Stimulated activated naive CD8-positive, alpha-beta T cell treated with anti-CD3 and anti-CD28 coated beads, Interleukin-15, amount 100 ng/mL, for 72 hours (primary cell): ENCODE data around the gene RPS3A.
"Not testable (repeated sequence)": the region's sequence is repeated elsewhere in the genome, so short reads cannot be mapped to it uniquely, and the experiment has no call there.

Experiments
- ATAC-seq: fragments of 150-1000 bp; cut with Tn5 transposase; 2 replicates; pipeline ENCODE4 v1.10.0; 2021; ENCODE audit warnings: mild to moderate bottlenecking, moderate library complexity
- DNase-seq, 2 donors: peaks; one replicate each; pipeline ENCODE4 v3.0.0; 2021 to 2022
- H3K27ac Mint-ChIP-seq, 2 donors: one replicate each; pipeline ENCODE4 v1.8.0; 2022; ENCODE audit warnings: mild to moderate bottlenecking in 2 of 2, mixed read lengths in 2 of 2, moderate library complexity in 2 of 2
- H3K27me3 Mint-ChIP-seq: one replicate; pipeline ENCODE4 v1.8.0; 2022; ENCODE audit warnings: mixed read lengths
- H3K4me1 Mint-ChIP-seq: one replicate; pipeline ENCODE4 v1.8.0; 2022; ENCODE audit warnings: mild to moderate bottlenecking, mixed read lengths
- H3K4me3 Mint-ChIP-seq, 2 donors: one replicate each; pipeline ENCODE4 v1.8.0; 2022; ENCODE audit warnings: mild to moderate bottlenecking in 2 of 2, mixed read lengths in 2 of 2, moderate library complexity in 1 of 2
- H3K9me3 Mint-ChIP-seq, 2 donors: one replicate each; pipeline ENCODE4 v1.8.0; 2022; ENCODE audit warnings: mixed read lengths in 2 of 2

The RPS3A gene

GRCh38 chr4:151099229-151099975 is at the start of gene RPS3A:
Gene RPS3A, plus strand, starts transcription at chr4:151099628. Its CDS starts 25 bp downstream, at chr4:151099653.
- H3K4me1 Mint-ChIP-seq, result peaks cover 40% of the 10 kb centered on the region
- peak within 1 kb of the TSS; percentile 99 to 100 for H3K27ac Mint-ChIP-seq
- peak; percentile 99 to 100 for DNase-seq

DNA sequence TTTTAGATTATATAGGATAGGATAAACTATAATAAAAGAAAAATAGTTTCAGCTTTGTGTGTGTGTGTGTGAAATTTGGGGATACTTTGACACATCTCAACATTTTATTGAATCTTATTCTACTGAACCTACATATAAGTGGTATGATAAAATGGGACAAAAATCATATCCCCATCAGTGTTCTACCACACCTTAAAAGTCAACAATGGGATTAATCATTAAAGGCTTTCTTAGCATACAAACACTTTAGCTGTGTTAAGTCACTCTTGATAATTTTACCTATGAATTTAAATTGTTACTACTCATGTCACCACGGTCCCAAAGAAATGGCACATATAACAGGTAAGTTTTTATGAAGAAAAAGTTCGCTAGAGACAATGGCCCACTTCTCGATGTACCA is 46.6 kb upstream of the RPS3A start:
- ATAC-seq, result no peak
- no peaks in the 10 kb centered on the region for H3K27me3 Mint-ChIP-seq

More at GRCh38 chr4:151099229-151099975, at the start of gene RPS3A:
- no peaks in the 10 kb centered on the region for H3K9me3 Mint-ChIP-seq
- no peaks in the 10 kb centered on the region for H3K27me3 Mint-ChIP-seq
- peak; percentile 96 for ATAC-seq
- H3K4me3 Mint-ChIP-seq, result peak within 1 kb of the TSS; percentile 94 to 98

DNA sequence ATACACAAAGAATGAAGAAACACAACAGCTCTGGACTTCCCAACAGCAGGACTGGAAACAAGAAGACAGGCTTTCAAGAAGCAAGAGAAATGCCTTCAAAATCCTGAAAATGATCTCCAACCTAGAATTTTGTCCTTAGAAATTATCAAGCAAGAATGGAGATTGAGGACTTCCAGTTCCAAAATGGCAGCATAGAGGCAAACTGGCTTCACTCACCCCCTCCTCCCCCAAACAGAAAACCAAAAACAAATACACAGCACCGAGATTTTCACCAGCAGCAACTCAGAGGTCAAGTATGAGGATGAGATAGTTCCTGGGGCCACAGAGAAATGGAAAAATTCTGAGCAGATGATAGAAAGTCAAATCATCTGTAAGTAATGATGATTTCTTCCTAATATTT is 43.9 kb upstream of the RPS3A start:
- ATAC-seq, result no peak
- Mint-ChIP-seq H3K27me3 (no peaks in the 10 kb centered on the region), H3K4me1 (no peaks in the 10 kb centered on the region), H3K27ac (no peak overlapping the region), H3K9me3 (no peaks in the 10 kb centered on the region), H3K4me3 (no peak overlapping the region)
- no peak for DNase-seq

More for the DNA sequence above, 46.6 kb upstream of the RPS3A start:
- Mint-ChIP-seq H3K4me3 (no peak overlapping the region), H3K9me3 (no peaks in the 10 kb centered on the region), H3K4me1 (no peaks in the 10 kb centered on the region), H3K27ac (no peak overlapping the region)
- DNase-seq, result no peak

- H3K27ac Mint-ChIP-seq, result peak overlapping the region in 1 of 2 donors; percentile 57
- ATAC-seq, DNase-seq, H3K27me3 Mint-ChIP-seq, H3K4me3 Mint-ChIP-seq, H3K9me3 Mint-ChIP-seq, H3K4me1 Mint-ChIP-seq: not testable (repeated sequence)
Measured at GRCh38 chr4:151063143-151063542, 36.3 kb upstream of the RPS3A start.

DNA sequence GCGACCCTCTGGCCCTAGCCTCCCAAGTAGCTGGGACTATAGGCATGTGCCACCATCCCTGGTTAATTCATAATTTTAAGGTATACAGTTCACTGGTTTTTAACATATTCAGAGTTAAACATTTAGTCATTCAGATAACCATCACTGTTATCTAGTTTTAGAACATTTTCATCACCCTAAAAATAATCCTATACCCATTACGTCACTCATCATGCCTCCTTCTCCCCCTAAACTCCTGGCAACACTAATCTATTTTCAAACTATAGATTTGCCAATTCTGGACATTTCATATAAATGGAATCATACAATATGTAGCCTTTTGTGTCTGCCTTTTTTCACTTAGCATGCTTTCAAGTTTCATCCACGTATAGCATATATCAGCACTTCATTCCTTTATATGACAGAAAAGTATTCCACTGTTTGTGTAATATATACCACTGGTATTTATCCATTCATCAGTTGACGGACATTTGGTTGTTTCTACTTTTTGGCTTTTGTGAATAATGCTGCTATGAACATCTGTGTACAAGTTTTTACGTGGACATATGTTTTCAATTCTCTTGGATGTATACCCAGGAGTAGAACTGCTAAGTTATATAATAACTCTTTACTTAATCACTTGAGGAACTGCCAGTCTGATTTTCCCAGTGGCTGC is 32.0 kb upstream of the RPS3A start:
- ATAC-seq, result no peak
- Mint-ChIP-seq H3K9me3 (no peaks in the 10 kb centered on the region), H3K27me3 (peaks cover 11% of the 10 kb centered on the region), H3K27ac (no peak overlapping the region), H3K4me1 (no peaks in the 10 kb centered on the region), H3K4me3 (no peak overlapping the region)
- no peak for DNase-seq

GRCh38 chr4:151074416-151074916 is 25.0 kb upstream of the RPS3A start:
- Mint-ChIP-seq H3K4me3 (no peak overlapping the region), H3K4me1 (peaks cover 7% of the 10 kb centered on the region), H3K27me3 (peaks cover 10% of the 10 kb centered on the region), H3K9me3 (no peaks in the 10 kb centered on the region), H3K27ac (no peak overlapping the region)
- ATAC-seq (no peak), DNase-seq (no peak)

- not testable (repeated sequence) for ATAC-seq, H3K9me3 Mint-ChIP-seq, H3K4me3 Mint-ChIP-seq, H3K27me3 Mint-ChIP-seq, H3K27ac Mint-ChIP-seq, H3K4me1 Mint-ChIP-seq, DNase-seq
Measured at GRCh38 chr4:151077978-151078377, 21.4 kb upstream of the RPS3A start.

DNA sequence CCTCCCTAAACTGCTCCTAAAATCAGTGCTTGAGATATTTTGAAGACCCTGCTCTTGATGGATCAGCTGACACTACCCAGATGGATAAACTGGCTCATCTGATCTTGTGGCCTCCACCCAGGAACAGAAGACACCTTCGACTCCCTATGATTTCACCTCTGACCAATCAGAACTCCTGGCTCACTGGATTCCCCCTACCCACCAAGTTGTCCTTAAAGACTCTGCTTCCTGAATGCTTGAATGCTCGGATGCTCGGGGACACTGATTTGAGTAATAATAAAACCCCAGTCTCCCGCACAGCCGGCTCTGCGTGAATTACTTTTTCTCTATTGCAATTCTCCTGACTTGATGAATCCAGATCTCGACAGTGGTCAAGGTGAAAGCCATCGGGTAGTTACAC is 12.0 kb upstream of the RPS3A start:
- Mint-ChIP-seq H3K27ac (peak overlapping the region in 1 of 2 donors; percentile 29), H3K9me3 (no peaks in the 10 kb centered on the region), H3K27me3 (peaks cover 5% of the 10 kb centered on the region), H3K4me3 (no peak overlapping the region), H3K4me1 (no peaks in the 10 kb centered on the region)
- DNase-seq, result no peak
- ATAC-seq, result no peak

DNA sequence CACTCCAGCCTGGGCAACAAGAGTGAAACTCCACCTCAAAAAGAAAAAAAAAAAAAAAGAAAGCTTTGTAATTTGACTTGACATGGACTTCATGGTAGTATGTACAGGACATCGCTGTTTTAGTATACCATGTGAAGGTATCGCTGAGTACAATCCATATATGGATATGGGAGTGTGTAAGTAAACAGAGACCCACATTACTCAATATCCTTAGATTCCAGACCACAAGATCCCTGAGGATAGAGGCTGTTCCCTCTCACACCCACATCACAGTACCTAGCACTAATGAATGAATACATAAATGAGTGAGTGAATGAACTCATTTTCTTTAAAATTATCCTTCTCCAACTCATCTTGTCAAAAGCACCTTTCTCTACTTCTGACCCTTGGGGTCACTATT is 8.4 kb upstream of the RPS3A start:
- Mint-ChIP-seq H3K27me3 (peaks cover 5% of the 10 kb centered on the region), H3K27ac (no peak overlapping the region), H3K4me3 (no peak overlapping the region), H3K9me3 (no peaks in the 10 kb centered on the region), H3K4me1 (peaks cover 4% of the 10 kb centered on the region)
- DNase-seq (no peak), ATAC-seq (no peak)

GRCh38 chr4:151092488-151092887 is 6.9 kb upstream of the RPS3A start:
- no peak overlapping the region for H3K4me3 Mint-ChIP-seq
- no peaks in the 10 kb centered on the region for H3K9me3 Mint-ChIP-seq
- DNase-seq, result no peak
- H3K4me1 Mint-ChIP-seq, result peaks cover 10% of the 10 kb centered on the region
- no peak for ATAC-seq
- H3K27me3 Mint-ChIP-seq, result peaks cover 5% of the 10 kb centered on the region
- H3K27ac Mint-ChIP-seq, result no peak overlapping the region

- H3K27ac Mint-ChIP-seq, result no peak overlapping the region
- DNase-seq, result no peak
- H3K4me3 Mint-ChIP-seq, result no peak overlapping the region
- H3K4me1 Mint-ChIP-seq, result peaks cover 16% of the 10 kb centered on the region
- H3K9me3 Mint-ChIP-seq, result no peaks in the 10 kb centered on the region
- no peaks in the 10 kb centered on the region for H3K27me3 Mint-ChIP-seq
- ATAC-seq, result no peak
Measured at GRCh38 chr4:151093203-151093602, 6.2 kb upstream of the RPS3A start.

DNA sequence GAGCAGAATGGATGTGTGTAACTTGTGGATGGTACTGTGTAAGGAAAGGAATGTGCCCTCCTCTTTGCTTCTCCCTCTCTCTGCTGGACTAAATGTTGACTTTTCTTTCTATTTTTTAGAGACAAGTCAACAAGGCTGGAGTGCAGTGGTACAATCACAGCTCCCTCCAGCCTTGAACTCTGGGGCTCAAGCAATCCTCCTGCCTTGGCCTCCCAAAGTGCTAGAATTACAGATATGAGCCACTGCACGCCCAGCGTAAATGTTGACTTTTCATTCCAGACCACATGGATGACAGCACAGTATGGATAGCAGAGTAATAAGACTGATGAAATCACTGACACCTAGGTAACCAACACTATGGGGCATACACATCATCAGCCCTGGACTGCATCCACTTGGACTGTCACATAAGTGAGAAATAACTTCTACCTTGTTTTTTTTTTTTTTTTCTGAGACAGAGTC is 5.1 kb upstream of the RPS3A start:
- H3K27ac Mint-ChIP-seq, result no peak overlapping the region
- no peaks in the 10 kb centered on the region for H3K9me3 Mint-ChIP-seq
- peaks cover 24% of the 10 kb centered on the region for H3K4me1 Mint-ChIP-seq
- no peak for DNase-seq
- ATAC-seq, result no peak
- no peak overlapping the region for H3K4me3 Mint-ChIP-seq
- no peaks in the 10 kb centered on the region for H3K27me3 Mint-ChIP-seq

DNA sequence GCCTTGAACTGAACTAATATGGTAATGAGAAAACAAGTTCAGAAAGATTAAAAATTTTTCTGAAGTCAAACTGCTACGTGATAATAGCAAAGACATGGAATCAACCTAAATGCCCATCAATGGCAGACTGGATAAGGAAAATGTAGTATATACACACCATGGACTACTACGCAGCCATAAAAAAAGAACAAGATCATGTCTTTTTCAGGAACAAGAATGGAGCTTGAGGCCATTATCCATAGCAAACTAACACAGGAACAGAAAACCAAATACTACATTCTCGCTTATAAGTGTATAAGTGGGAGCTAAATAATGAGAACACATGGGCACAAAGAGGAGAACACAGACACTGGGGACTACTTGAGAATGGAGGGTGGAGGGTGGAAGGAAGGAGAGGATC is 4.3 kb upstream of the RPS3A start:
- Mint-ChIP-seq H3K4me3 (no peak overlapping the region), H3K27me3 (no peaks in the 10 kb centered on the region), H3K4me1 (peaks cover 24% of the 10 kb centered on the region), H3K9me3 (no peaks in the 10 kb centered on the region), H3K27ac (no peak overlapping the region)
- DNase-seq, result no peak
- no peak for ATAC-seq

DNA sequence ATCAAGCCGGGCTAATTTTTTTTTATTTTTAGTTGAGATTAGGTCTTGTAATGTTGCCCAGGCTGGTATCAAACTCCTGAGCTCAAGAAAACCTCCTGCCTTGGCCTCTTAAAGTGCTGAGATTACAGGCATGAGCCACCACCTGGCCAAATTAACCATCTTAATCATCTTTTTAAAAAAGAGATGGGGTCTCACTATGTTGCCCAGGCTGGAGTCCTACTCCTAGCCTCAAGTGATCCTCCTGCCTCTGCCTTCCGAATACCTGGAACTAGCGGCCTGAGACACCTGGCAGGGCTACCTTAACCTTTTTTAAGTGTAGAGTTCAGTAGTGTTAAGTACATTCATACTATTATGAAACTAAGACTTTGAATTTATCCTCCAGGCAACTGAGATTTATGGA is 1.7 kb upstream of the RPS3A start:
- H3K27ac Mint-ChIP-seq, result no peak overlapping the region
- DNase-seq (no peak), ATAC-seq (no peak)
- H3K4me1 Mint-ChIP-seq, result peaks cover 38% of the 10 kb centered on the region
- H3K27me3 Mint-ChIP-seq, result no peaks in the 10 kb centered on the region
- no peaks in the 10 kb centered on the region for H3K9me3 Mint-ChIP-seq
- peak overlapping the region; percentile 94 to 98 for H3K4me3 Mint-ChIP-seq

- Mint-ChIP-seq H3K9me3 (no peaks in the 10 kb centered on the region), H3K4me3 (peak overlapping the region; percentile 94 to 98), H3K4me1 (peaks cover 40% of the 10 kb centered on the region), H3K27me3 (no peaks in the 10 kb centered on the region), H3K27ac (peak overlapping the region; percentile 99 to 100)
- no peak for DNase-seq
- no peak for ATAC-seq
Measured at GRCh38 chr4:151098979-151099228, 524 bp upstream of the RPS3A start.

- no peak for DNase-seq
- H3K4me1 Mint-ChIP-seq, result peaks cover 43% of the 10 kb centered on the region
Measured at GRCh38 chr4:151099976-151100417, 569 bp downstream of the RPS3A start.

More at GRCh38 chr4:151099976-151100417, 569 bp downstream of the RPS3A start:
- Mint-ChIP-seq H3K4me3 (peak overlapping the region; percentile 94 to 98), H3K27ac (peak overlapping the region; percentile 99 to 100), H3K9me3 (no peaks in the 10 kb centered on the region), H3K27me3 (no peaks in the 10 kb centered on the region)
- ATAC-seq, result no peak
